Left lung (tissue), 10 donors: ENCODE data around the gene IDH3B. TPM values are rescaled to one million over a fixed set of nuclear protein-coding genes. Genes with fewer than 3 reads are reported as not detected.

Experiments used
- ATAC-seq: fragments of 200-7000 bp; cut with Tn5 transposase; one replicate; pipeline ENCODE4 v1.9.1; 2020; ENCODE audit warnings: moderate library complexity
- DNase-seq, 4 donors: peaks; one replicate each; pipeline ENCODE4 v3.0.0-alpha.2; 2013 to 2020
- H3K27ac ChIP-seq, 2 donors: fragments of 200-600 bp; sonication (generic) in 1 of 2; one replicate each; pipeline versions ENCODE4 v1.5.0 to v1.8.0; 2020 to 2021
- H3K27me3 ChIP-seq, 2 donors: fragments of 200-600 bp; sonication (generic) in 1 of 2; one replicate each; pipeline versions ENCODE4 v1.5.0 to v1.8.0; 2020 to 2021
- H3K36me3 ChIP-seq, 2 donors: fragments of 200-600 bp; sonication (generic) in 1 of 2; one replicate each; pipeline versions ENCODE4 v1.5.0 to v1.8.0; 2020 to 2021
- H3K4me1 ChIP-seq, 2 donors: fragments of 200-600 bp; one replicate each; pipeline ENCODE4 v1.8.0; 2021
- H3K4me3 ChIP-seq, 2 donors: fragments of 200-600 bp; sonication (generic) in 1 of 2; one replicate each; pipeline versions ENCODE4 v1.5.0 to v1.8.0; 2020 to 2021; ENCODE audit warnings: mild to moderate bottlenecking in 1 of 2
- H3K9me3 ChIP-seq, 2 donors: fragments of 200-600 bp; sonication (generic) in 1 of 2; one replicate each; pipeline versions ENCODE4 v1.5.0 to v1.8.0; 2020 to 2021
- intact Hi-C, 2 donors: fragments of 100-400 bp; cut with DNase I; formaldehyde crosslinking; loops; one replicate each; pipeline versions ENCODE4 v1.11.2 to v1.14.2; 2022
- polyA plus RNA-seq, 6 donors: library from polyadenylated mRNA; unstranded; fragments of 120-200 nt; gene quantifications; one replicate each; pipeline ENCODE4 v1.2.1, GENCODE V29; 2013; ENCODE audit not compliant: insufficient read length in 6 of 6
- total RNA-seq, 2 donors: library from RNA; stranded (reverse); fragmentation: NEBNext Ultra II Directional; extraction: Animal tissue kit (Norgen Biotek cat#: 25700); gene quantifications; one replicate each; pipeline ENCODE4 v1.2.1, GENCODE V29; 2021
- TF ChIP-seq, protein P1 (sequence below), 2 donors: fragments of 200-600 bp; sonication (generic) in 1 of 2; IDR thresholded peaks; one replicate each; pipeline versions ENCODE4 v1.5.0 to v1.8.0; 2021; ENCODE audit warnings: antibody characterized with exemption in 2 of 2
- donor health status: DM: no; HTN: yes; CAD: no.
- donor health status: DM: no; HTN: no; CAD: no.

Gene IDH3B
- total and polyA plus RNA-seq, 8 donors, result 51.7 to 129 (median 112) TPM

DNA sequence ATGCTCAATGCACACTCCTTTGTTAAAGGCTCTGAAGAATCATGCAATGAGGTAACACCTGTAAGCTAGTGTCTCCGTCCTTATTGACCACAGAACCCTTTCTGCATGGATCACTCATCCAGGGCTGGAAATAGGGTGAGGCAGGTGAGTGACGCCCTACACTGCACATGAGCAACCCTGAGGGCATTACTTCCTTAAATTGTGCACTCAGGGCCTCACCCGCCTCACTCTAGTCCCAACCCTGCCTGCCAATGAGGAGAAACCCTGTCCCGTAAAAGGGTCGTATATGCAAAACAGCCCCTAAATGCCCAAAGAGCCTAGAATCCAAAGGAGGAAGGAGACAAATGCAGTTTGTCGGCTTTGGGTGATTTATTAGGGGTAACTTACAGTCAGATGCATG is 45.2 kb downstream of the IDH3B start:
- Histone ChIP-seq H3K27me3 (peaks cover 0 to 9% of the 10 kb centered on the region in 2 donors), H3K4me3 (no peak overlapping the region), H3K9me3 (no peaks in the 10 kb centered on the region), H3K27ac (no peak overlapping the region), H3K4me1 (no peaks in the 10 kb centered on the region), H3K36me3 (no peaks in the 10 kb centered on the region)
- ATAC-seq, result no peak
- intact Hi-C loops, result no loop called here
- DNase-seq, result no peak
- TF ChIP-seq, protein P1, sequence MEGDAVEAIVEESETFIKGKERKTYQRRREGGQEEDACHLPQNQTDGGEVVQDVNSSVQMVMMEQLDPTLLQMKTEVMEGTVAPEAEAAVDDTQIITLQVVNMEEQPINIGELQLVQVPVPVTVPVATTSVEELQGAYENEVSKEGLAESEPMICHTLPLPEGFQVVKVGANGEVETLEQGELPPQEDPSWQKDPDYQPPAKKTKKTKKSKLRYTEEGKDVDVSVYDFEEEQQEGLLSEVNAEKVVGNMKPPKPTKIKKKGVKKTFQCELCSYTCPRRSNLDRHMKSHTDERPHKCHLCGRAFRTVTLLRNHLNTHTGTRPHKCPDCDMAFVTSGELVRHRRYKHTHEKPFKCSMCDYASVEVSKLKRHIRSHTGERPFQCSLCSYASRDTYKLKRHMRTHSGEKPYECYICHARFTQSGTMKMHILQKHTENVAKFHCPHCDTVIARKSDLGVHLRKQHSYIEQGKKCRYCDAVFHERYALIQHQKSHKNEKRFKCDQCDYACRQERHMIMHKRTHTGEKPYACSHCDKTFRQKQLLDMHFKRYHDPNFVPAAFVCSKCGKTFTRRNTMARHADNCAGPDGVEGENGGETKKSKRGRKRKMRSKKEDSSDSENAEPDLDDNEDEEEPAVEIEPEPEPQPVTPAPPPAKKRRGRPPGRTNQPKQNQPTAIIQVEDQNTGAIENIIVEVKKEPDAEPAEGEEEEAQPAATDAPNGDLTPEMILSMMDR (IDR thresholded peaks at IDR 0.05), result no peak

DNA sequence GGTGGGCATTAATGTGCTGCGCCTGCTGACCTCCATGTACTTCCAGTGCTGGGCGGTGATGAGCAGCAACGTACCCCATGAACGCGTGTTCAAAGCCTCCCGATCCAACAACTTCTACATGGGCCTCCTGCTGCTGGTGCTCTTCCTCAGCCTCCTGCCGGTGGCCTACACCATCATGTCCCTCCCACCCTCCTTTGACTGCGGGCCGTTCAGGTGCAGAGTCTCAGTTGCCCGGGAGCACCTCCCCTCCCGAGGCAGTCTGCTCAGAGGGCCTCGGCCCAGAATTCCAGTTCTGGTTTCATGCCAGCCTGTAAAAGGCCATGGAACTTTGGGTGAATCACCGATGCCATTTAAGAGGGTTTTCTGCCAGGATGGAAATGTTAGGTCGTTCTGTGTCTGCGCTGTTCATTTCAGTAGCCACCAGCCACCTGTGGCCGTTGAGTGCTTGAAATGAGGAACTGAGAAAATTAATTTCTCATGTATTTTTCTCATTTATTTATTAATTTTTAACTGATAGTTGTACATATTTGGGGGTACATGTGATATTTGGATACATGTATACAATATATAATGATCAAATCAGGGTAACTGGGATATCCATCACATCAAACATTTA is 46.8 kb downstream of the IDH3B start:
- intact Hi-C loops, result no loop called here
- TF ChIP-seq, protein P1 (IDR thresholded peaks at IDR 0.05), result no peak
- Histone ChIP-seq H3K27ac (no peak overlapping the region), H3K36me3 (no peaks in the 10 kb centered on the region), H3K9me3 (no peaks in the 10 kb centered on the region), H3K4me3 (no peak overlapping the region), H3K4me1 (no peaks in the 10 kb centered on the region), H3K27me3 (peaks cover 0 to 9% of the 10 kb centered on the region in 2 donors)
- DNase-seq, result no peak
- no peak for ATAC-seq

DNA sequence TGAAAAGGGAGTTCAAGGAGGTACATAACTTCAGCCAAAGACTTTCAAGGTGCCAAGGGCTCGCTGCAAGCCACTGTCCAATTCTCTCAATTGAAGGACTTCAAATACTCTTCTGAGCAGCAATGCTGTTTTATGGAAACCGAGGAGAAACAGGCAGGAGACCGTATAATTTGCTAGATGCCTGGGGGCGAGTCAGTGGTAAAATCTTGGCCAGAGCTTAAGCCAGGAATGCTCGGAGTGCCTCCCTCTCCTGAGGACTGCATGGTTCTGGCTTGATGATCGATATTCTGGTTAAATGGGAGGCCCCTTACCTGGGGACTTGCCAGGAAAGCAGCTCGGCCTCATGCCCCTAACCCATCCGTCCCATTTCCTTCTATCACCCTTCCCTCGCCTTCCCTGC is 47.4 kb downstream of the IDH3B start:
- Histone ChIP-seq H3K4me1 (no peaks in the 10 kb centered on the region), H3K27me3 (peaks cover 0 to 9% of the 10 kb centered on the region in 2 donors), H3K4me3 (no peak overlapping the region), H3K27ac (no peak overlapping the region), H3K9me3 (no peaks in the 10 kb centered on the region), H3K36me3 (no peaks in the 10 kb centered on the region)
- DNase-seq (no peak), ATAC-seq (no peak)
- TF ChIP-seq, protein P1 (IDR thresholded peaks at IDR 0.05), result no peak
- intact Hi-C loops, result no loop called here

DNA sequence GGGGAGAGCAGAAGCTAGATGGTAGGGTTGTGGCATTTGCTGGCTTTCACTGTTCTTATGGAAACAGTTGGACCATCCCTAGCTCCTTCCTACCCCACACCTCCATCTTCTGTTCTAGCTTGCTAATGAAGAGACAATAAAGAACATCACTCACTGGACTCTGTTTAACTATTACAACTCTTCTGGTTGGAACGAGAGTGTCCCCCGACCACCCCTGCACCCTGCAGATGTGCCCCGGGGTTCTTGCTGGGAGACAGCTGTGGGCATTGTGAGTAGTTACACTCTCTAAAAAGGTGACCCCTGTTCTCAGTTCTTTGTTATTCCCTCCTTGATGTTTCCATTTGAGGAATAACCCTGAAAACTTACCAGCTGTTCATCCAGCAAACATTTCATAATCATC is 51.9 kb downstream of the IDH3B start:
- H3K36me3 ChIP-seq, result no peaks in the 10 kb centered on the region
- TF ChIP-seq, protein P1 (IDR thresholded peaks at IDR 0.05), result no peak
- peaks cover 0 to 9% of the 10 kb centered on the region in 2 donors for H3K9me3 ChIP-seq
- ATAC-seq (no peak), DNase-seq (no peak)
- H3K4me3 ChIP-seq, result no peak overlapping the region
- no peak overlapping the region for H3K27ac ChIP-seq
- peaks cover 0 to 15% of the 10 kb centered on the region in 2 donors for H3K27me3 ChIP-seq
- H3K4me1 ChIP-seq, result no peaks in the 10 kb centered on the region
- intact Hi-C loops, result no loop called here

DNA sequence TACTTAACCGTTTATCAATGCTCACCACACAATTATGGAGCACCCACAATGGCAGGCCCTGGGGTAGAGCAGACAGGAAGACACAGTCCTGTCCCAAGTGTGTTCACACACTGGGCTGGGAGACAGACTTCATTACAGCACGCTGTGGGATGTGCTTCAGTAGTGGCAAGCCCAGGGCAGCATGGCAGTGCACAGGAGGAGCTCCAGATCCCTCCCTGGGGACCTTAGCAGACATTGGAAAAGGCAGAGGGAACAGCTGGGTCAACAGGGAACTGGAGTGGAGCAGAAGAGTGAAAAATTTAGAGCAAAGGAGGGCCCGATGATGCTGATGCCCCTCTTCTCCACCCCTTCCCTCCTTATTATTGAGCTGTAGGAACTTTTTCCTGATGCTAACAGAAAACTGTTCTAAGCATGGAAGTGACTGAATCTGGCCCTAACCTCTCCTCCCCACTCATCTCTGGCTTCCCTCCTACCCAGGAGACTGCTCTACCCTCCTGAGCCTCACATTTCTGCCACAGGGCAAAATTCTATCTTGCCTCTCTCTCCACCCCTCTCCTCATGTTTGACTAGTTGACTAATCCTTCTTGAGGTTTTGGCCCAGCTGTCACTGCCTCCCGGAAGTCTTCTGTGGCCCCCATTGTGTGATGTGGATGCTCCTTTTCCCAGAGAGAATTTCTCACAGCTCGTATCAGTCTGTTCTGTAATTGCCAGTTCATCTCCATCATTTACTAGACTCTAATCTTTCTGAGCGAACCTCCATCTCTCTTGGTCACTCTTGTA is 52.9 kb downstream of the IDH3B start:
- peaks cover 0 to 15% of the 10 kb centered on the region in 2 donors for H3K27me3 ChIP-seq
- H3K4me3 ChIP-seq, result no peak overlapping the region
- intact Hi-C loops, result no loop called here

More for the DNA sequence above, 52.9 kb downstream of the IDH3B start:
- ATAC-seq, result no peak
- no peaks in the 10 kb centered on the region for H3K36me3 ChIP-seq
- no peak overlapping the region for H3K27ac ChIP-seq
- H3K9me3 ChIP-seq, result peaks cover 0 to 19% of the 10 kb centered on the region in 2 donors
- no peaks in the 10 kb centered on the region for H3K4me1 ChIP-seq
- TF ChIP-seq, protein P1 (IDR thresholded peaks at IDR 0.05), result no peak
- no peak for DNase-seq
